Fibroblast of the aortic adventitia (primary cell): ENCODE measurements around the gene ATN1. TPM values are rescaled to one million over a fixed set of nuclear protein-coding genes. Genes with fewer than 3 reads are reported as not detected.
A peak's percentile ranks its signal among the peaks of the same experiment; 100 is the strongest.

ENCODE experiments used
- DNase-seq: peaks from one replicate; pipeline ENCODE4 v3.0.0-alpha.2; 2010; ENCODE audit warnings: low read depth
- H3K4me3 ChIP-seq: 2 replicates; pipeline ENCODE4 v1.5.1; 2011; ENCODE audit warnings: low read depth, mild to moderate bottlenecking, control low read depth, low read length, moderate library complexity
- total RNA-seq: library from RNA; depleted of rRNA; stranded (reverse); fragments of >200 nt; gene quantifications from 2 replicates; pipeline ENCODE4 v1.2.3, GENCODE V29; 2012; ENCODE audit warnings: low replicate concordance
- TF ChIP-seq, protein P1 (sequence below): IDR thresholded peaks from 2 replicates; pipeline ENCODE4 v1.5.1; 2011; ENCODE audit warnings: mild to moderate bottlenecking, low read length, control low read depth, inconsistent platforms; ENCODE audit not compliant: insufficient read depth

The ATN1 gene
- total RNA-seq, 1 donor = 13.6 TPM

DNA sequence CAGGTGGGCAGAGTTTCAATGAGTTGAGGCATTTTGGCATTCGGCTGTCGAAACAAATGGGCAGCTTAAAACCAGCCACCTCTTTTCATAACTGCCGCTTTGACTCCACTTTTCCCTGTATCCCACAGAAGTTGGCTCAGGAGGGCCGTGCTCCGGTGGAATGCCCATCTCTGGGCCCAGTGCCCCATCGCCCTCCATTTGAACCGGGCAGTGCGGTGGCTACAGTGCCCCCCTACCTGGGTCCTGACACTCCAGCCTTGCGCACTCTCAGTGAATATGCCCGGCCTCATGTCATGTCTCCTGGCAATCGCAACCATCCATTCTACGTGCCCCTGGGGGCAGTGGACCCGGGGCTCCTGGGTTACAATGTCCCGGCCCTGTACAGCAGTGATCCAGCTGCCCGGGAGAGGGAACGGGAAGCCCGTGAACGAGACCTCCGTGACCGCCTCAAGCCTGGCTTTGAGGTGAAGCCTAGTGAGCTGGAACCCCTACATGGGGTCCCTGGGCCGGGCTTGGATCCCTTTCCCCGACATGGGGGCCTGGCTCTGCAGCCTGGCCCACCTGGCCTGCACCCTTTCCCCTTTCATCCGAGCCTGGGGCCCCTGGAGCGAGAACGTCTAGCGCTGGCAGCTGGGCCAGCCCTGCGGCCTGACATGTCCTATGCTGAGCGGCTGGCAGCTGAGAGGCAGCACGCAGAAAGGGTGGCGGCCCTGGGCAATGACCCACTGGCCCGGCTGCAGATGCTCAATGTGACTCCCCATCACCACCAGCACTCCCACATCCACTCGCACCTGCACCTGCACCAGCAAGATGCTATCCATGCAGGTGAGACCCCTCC, 10.8 kb downstream of the ATN1 start:
- H3K4me3 ChIP-seq = peak overlapping the region; percentile 68
- TF ChIP-seq, protein P1, sequence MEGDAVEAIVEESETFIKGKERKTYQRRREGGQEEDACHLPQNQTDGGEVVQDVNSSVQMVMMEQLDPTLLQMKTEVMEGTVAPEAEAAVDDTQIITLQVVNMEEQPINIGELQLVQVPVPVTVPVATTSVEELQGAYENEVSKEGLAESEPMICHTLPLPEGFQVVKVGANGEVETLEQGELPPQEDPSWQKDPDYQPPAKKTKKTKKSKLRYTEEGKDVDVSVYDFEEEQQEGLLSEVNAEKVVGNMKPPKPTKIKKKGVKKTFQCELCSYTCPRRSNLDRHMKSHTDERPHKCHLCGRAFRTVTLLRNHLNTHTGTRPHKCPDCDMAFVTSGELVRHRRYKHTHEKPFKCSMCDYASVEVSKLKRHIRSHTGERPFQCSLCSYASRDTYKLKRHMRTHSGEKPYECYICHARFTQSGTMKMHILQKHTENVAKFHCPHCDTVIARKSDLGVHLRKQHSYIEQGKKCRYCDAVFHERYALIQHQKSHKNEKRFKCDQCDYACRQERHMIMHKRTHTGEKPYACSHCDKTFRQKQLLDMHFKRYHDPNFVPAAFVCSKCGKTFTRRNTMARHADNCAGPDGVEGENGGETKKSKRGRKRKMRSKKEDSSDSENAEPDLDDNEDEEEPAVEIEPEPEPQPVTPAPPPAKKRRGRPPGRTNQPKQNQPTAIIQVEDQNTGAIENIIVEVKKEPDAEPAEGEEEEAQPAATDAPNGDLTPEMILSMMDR = no peak
- DNase-seq = no peak

DNA sequence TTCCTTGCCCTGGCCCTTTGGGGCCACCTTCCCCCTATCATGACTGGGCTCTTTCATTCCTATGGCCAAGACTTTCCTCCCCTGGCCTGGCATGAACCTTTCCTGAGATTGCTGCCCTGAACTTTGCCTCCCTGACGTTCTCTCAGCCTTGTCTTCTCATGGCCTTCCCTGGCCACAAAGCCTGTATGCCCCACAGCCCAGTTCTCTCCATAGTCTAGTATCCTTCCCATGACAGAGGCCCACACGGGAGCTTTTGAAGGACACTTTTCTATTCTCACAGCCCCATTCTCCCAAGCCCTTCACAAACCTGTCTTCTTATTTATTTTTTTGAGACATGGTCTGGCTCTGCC, 11.4 kb downstream of the ATN1 start:
- no peak for DNase-seq
- H3K4me3 ChIP-seq = no peak overlapping the region
- TF ChIP-seq, protein P1 = no peak

DNA sequence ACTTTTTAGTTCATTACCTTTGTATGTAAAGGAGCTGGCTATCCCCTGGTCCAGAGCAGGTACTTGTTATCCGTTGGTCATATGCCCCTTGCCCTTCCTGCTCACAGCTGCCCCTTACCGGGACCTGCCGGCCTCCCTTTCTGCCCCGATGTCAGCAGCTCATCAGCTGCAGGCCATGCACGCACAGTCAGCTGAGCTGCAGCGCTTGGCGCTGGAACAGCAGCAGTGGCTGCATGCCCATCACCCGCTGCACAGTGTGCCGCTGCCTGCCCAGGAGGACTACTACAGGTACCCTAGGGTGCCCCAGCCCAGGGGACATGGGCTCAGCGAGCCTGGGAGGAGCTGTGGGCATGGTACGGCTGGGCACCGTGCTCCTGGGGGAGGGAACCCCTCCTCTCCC, 13.5 kb downstream of the ATN1 start:
- DNase-seq = no peak
- TF ChIP-seq, protein P1 = no peak
- no peak overlapping the region for H3K4me3 ChIP-seq

DNA sequence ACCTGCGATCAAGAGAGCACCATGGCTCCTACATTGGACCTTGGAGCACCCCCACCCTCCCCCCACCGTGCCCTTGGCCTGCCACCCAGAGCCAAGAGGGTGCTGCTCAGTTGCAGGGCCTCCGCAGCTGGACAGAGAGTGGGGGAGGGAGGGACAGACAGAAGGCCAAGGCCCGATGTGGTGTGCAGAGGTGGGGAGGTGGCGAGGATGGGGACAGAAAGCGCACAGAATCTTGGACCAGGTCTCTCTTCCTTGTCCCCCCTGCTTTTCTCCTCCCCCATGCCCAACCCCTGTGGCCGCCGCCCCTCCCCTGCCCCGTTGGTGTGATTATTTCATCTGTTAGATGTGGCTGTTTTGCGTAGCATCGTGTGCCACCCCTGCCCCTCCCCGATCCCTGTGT, 14.0 kb downstream of the ATN1 start:
- DNase-seq = no peak
- no peak overlapping the region for H3K4me3 ChIP-seq
- TF ChIP-seq, protein P1 = no peak

DNA sequence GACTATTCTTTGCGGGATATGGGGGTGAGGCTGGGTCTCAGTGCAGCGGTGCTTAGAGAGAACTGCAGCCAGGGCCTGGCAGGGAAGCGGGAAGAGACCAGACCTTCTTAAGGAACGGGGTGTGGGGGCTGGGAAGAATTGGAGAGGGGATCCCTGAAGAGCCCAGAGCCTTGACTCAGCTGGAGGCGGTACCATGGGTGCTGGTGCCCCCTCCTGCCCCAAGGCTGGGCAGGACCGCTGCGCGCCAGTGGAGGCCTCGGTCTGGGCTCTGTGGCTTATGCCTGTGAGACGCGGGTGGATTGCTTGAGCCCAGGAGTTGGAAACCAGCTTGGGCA, 14.5 kb downstream of the ATN1 start:
- DNase-seq = no peak
- TF ChIP-seq, protein P1 = no peak
- H3K4me3 ChIP-seq = no peak overlapping the region

DNA sequence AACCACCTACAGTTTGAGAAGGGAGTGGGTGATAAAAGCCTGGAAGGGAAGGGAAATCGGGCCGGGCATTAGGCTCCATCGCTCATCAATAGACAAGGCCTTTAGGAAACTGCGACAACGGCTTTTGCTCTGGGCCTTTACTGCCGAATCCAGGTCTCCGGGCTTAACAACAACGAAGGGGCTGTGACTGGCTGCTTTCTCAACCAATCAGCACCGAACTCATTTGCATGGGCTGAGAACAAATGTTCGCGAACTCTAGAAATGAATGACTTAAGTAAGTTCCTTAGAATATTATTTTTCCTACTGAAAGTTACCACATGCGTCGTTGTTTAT, 15.6 kb downstream of the ATN1 start:
- peak; percentile 96 for DNase-seq
- TF ChIP-seq, protein P1 = no peak
- H3K4me3 ChIP-seq = peak overlapping the region; percentile 84
